Spleen (tissue), 11 donors: ENCODE data around the gene RAB3IL1. TPM values are rescaled to one million over a fixed set of nuclear protein-coding genes. Genes with fewer than 3 reads are reported as not detected.

Experiments
- DNase-seq: peaks from one replicate; pipeline ENCODE4 v3.0.0-alpha.2; 2020
- H3K27ac ChIP-seq, 8 donors: fragments of 200-600 bp; sonication (generic) in 7 of 8; 1 replicate in 4 of 8; 2 replicates in 4 of 8; pipeline versions ENCODE4 v1.5.0 to v1.8.0; 2016 to 2021; ENCODE audit warnings: inconsistent platforms in 4 of 8, mild to moderate bottlenecking in 4 of 8, moderate library complexity in 1 of 8
- H3K27me3 ChIP-seq, 7 donors: fragments of 200-600 bp; sonication (generic) in 6 of 7; replicated peaks in 1 of 7; 1 replicate in 4 of 7; 2 replicates in 3 of 7; pipeline versions ENCODE4 v1.5.0 to v1.8.0; 2016 to 2021; ENCODE audit warnings: inconsistent platforms in 3 of 7, mild to moderate bottlenecking in 1 of 7
- H3K36me3 ChIP-seq, 6 donors: fragments of 200-600 bp; sonication (generic) in 5 of 6; 1 replicate in 4 of 6; 2 replicates in 2 of 6; pipeline versions ENCODE4 v1.5.0 to v1.8.0; 2016 to 2021; ENCODE audit warnings: inconsistent platforms in 2 of 6
- H3K4me1 ChIP-seq, 6 donors: fragments of 200-600 bp; sonication (generic) in 5 of 6; 1 replicate in 3 of 6; 2 replicates in 3 of 6; pipeline versions ENCODE4 v1.5.0 to v1.8.0; 2016 to 2021; ENCODE audit warnings: inconsistent platforms in 3 of 6
- H3K4me3 ChIP-seq, 8 donors: fragments of 200-600 bp; sonication (generic) in 7 of 8; 1 replicate in 4 of 8; 2 replicates in 4 of 8; pipeline versions ENCODE4 v1.5.0 to v1.8.0; 2016 to 2021; ENCODE audit warnings: inconsistent platforms in 4 of 8, mild to moderate bottlenecking in 4 of 8, moderate library complexity in 2 of 8
- H3K9me3 ChIP-seq, 8 donors: fragments of 200-600 bp; sonication (generic) in 7 of 8; 1 replicate in 4 of 8; 2 replicates in 4 of 8; pipeline versions ENCODE4 v1.5.0 to v1.8.0; 2016 to 2021; ENCODE audit warnings: inconsistent platforms in 4 of 8
- POLR2A ChIP-seq, 3 donors: fragments of 450-650 bp; IDR thresholded peaks; one replicate each; pipeline ENCODE4 v1.5.1; 2017; ENCODE audit warnings: antibody characterized with exemption in 3 of 3, mild to moderate bottlenecking in 1 of 3
- POLR2AphosphoS5 ChIP-seq, 3 donors: sonication (generic); formaldehyde crosslinking; IDR thresholded peaks; one replicate each; pipeline ENCODE4 v1.5.1; 2017; ENCODE audit warnings: antibody characterized with exemption in 3 of 3
- WGBS, 5 donors: extraction: QIAGEN DNeasy Blood & Tissue Kit in 3 of 5; methylation state at CpG; one replicate each; pipeline versions ENCODE4 v1.1.5 to v1.1.7; 2013 to 2018; 5-methylcytosine and 5-hydroxymethylcytosine counted together
- intact Hi-C: fragments of 100-400 bp; cut with DNase I; formaldehyde crosslinking; loops from one replicate; pipeline ENCODE4 v1.15.0; 2023; ENCODE audit warnings: low total_unique reads
- polyA plus RNA-seq, 3 donors: library from polyadenylated mRNA; stranded (reverse); fragments of 200-250 nt; gene quantifications; one replicate each; pipeline ENCODE4 v1.2.1, GENCODE V29; 2013
- total RNA-seq, 7 donors: library from RNA; depleted of rRNA in 3 of 7; stranded (reverse); fragments of >200 nt in 3 of 7; fragmentation: NEBNext Ultra II Directional in 4 of 7; extraction: Animal tissue kit (Norgen Biotek cat#: 25700) in 4 of 7; gene quantifications; one replicate each; pipeline versions ENCODE4 v1.1.0 to v1.2.1, GENCODE V29; 2016 to 2021
- TF ChIP-seq, protein P1 (sequence below), 11 experiments: fragments of 200-600 bp in 7 of 11; fragments of 450-650 bp in 4 of 11; sonication (generic) in 4 of 11; IDR thresholded peaks in 8 of 11; conservative IDR thresholded peaks in 3 of 11; 1 replicate in 7 of 11; 2 replicates in 4 of 11; pipeline versions ENCODE4 v1.4.0 to v1.8.0; 2016 to 2021; ENCODE audit warnings: antibody characterized with exemption in 11 of 11, inconsistent platforms in 4 of 11, mild to moderate bottlenecking in 1 of 11
- donor health status: healthy with polysubstance abuse.
- donor health status: DM: no; HTN: no; CAD: no; lungs with moderate emphysema.
- donor health status: DM: no; HTN: no; CAD: no.
- donor health status: Bipolar disorder and iron deficiency.
- donor health status: healthy.
- donor health status: DM: no; HTN: no; CAD: no.
- donor health status: DM: yes; HTN: yes; CAD: no.

The RAB3IL1 gene
- total and polyA plus RNA-seq, 10 donors, result 6.5 to 57.1 (median 34.6) TPM

- WGBS, 5 donors, result 88 to 97% (median 91%) methylated on average over 12 of the region's 12 CpGs
- Histone ChIP-seq H3K36me3 (no peaks in the 10 kb centered on the region), H3K27me3 (peaks cover 0 to 15% (median 0%) of the 10 kb centered on the region in 7 donors), H3K4me1 (peaks cover 14 to 61% (median 36%) of the 10 kb centered on the region in 6 donors), H3K4me3 (no peak overlapping the region), H3K9me3 (no peaks in the 10 kb centered on the region), H3K27ac (peak overlapping the region in 7 of 8 donors; percentile 35 to 73 (median 48))
- intact Hi-C loops, result no loop called here
- TF ChIP-seq POLR2A (IDR thresholded peaks at IDR 0.05) (no peak), POLR2AphosphoS5 (IDR thresholded peaks at IDR 0.05) (no peak)
- TF ChIP-seq, protein P1, sequence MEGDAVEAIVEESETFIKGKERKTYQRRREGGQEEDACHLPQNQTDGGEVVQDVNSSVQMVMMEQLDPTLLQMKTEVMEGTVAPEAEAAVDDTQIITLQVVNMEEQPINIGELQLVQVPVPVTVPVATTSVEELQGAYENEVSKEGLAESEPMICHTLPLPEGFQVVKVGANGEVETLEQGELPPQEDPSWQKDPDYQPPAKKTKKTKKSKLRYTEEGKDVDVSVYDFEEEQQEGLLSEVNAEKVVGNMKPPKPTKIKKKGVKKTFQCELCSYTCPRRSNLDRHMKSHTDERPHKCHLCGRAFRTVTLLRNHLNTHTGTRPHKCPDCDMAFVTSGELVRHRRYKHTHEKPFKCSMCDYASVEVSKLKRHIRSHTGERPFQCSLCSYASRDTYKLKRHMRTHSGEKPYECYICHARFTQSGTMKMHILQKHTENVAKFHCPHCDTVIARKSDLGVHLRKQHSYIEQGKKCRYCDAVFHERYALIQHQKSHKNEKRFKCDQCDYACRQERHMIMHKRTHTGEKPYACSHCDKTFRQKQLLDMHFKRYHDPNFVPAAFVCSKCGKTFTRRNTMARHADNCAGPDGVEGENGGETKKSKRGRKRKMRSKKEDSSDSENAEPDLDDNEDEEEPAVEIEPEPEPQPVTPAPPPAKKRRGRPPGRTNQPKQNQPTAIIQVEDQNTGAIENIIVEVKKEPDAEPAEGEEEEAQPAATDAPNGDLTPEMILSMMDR (IDR thresholded peaks at IDR 0.05 in 8 of 11, conservative IDR thresholded peaks at IDR 0.05 in 3 of 11), result no peak
- DNase-seq, result no peak
These were observed 28.8 kb downstream of the RAB3IL1 start for GRCh38 chr11:61888590-61888989.

DNA sequence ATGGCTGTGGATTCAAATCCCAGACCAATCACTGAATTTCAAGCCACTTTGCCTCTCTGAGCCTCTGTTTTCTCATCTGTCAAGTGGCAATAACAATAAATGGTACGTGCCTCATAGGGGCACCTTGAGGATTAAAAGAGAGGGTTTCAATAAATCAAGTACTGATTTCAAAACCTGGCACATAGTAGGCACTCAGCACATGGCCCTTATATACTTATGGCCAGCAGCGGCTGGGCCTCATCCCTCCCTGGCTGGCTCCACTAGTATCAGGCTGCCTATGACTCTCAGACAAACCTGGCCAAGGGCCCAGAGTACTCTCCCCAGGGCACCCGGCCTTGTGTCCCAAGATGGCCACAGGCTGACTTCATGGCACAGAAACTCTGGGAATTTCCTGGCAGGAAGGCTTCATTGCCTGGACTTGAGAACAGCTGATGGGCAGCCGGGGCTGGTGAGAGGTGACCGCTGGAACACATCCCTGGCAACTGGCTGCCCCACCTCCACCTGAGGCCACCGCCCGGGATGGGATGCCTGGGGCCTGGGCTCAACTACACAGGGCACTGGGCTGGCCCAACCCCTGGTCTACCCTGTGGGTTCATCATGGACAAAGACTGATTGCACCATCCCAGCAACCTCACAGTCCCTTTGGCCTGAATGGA is 29.4 kb downstream of the RAB3IL1 start:
- 64 to 90% (median 76%) methylated on average over 4 to 7 of the region's 7 CpGs for WGBS, 5 donors
- Histone ChIP-seq H3K27me3 (peaks cover 0 to 15% (median 0%) of the 10 kb centered on the region in 7 donors), H3K27ac (peak overlapping the region in 7 of 8 donors; percentile 35 to 73 (median 48)), H3K36me3 (no peaks in the 10 kb centered on the region), H3K4me1 (peaks cover 14 to 56% (median 36%) of the 10 kb centered on the region in 6 donors), H3K9me3 (no peaks in the 10 kb centered on the region), H3K4me3 (no peak overlapping the region)
- DNase-seq, result no peak
- peak; percentile 48 to 65 (median 64) for TF ChIP-seq POLR2AphosphoS5 (IDR thresholded peaks at IDR 0.05)
- TF ChIP-seq, protein P1 (IDR thresholded peaks at IDR 0.05 in 8 of 11, conservative IDR thresholded peaks at IDR 0.05 in 3 of 11), result no peak
- intact Hi-C loops, result no loop called here

DNA sequence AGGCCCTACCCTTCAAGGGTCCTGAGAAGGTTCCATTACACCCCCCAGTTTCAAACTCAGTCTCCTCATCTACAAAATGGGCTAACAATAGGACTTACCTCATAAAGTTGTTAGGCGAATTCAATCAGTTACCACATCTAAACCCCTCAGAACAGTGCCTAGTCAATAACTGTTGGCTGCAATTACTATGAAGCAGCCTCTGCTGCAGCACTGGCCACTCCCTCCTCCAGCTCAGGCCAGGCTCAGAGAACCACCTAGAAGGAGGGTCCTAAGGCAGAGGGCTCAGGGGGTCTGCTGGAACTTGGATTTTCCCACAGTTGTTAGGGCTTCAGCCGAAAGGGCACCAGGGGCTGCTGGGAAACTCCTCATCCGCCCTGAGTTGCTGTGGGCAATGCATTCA is 30.7 kb downstream of the RAB3IL1 start:
- peaks cover 0 to 10% (median 0%) of the 10 kb centered on the region in 7 donors for H3K27me3 ChIP-seq
- TF ChIP-seq, protein P1 (IDR thresholded peaks at IDR 0.05 in 8 of 11, conservative IDR thresholded peaks at IDR 0.05 in 3 of 11), result no peak
- TF ChIP-seq POLR2AphosphoS5 (IDR thresholded peaks at IDR 0.05), result no peak
- TF ChIP-seq POLR2A (IDR thresholded peaks at IDR 0.05), result no peak
- H3K4me3 ChIP-seq, result no peak overlapping the region
- H3K9me3 ChIP-seq, result no peaks in the 10 kb centered on the region
- H3K36me3 ChIP-seq, result no peaks in the 10 kb centered on the region
- intact Hi-C loops, result no loop called here
- no peak for DNase-seq
- H3K27ac ChIP-seq, result no peak overlapping the region
- peaks cover 14 to 45% (median 29%) of the 10 kb centered on the region in 6 donors for H3K4me1 ChIP-seq
- 92 to 100% (median 97%) methylated on average over 1 to 3 of the region's 3 CpGs for WGBS, 5 donors

DNA sequence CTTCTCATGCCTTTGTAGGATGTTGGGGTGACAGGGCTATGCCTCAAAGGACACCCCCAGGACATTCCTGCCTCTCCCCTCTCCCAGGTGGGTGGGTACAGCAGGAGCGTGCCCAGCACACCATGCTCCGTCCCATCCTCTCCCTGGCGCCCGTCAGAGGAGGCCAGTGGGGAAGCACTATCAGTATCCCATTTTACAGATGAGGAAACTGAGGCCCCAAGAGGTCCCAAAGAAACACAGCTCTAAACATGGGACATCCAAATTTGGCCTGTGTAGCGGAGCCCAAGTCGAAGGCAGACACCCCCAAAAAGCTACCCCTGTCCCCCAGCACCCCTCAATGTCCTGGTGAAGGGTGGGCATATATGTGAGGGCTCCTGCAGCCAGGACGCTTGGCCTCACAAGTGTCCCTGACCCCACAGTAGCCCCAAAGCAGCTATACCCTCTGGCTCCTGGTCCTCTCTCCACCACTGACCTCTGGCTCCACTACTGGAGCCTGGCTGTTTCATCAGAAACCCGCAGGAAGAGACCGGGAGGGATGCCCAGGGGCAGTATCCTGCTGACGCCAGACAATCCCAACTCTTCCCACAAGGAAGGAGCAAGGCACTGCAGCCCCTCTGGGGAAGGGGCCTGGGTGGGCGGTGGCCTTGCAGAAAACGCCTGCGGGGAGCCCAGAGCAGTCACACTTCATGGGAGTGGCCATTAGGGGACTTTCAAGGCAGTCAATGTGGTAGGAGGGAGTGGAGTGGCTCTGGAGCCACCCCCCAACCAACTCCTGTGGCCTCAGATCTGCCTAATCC is 31.4 kb downstream of the RAB3IL1 start:
- intact Hi-C loops, result no loop called here
- no peaks in the 10 kb centered on the region for H3K9me3 ChIP-seq
- H3K4me1 ChIP-seq, result peaks cover 14 to 49% (median 35%) of the 10 kb centered on the region in 6 donors
- no peak for DNase-seq
- H3K4me3 ChIP-seq, result no peak overlapping the region
- TF ChIP-seq, protein P1 (IDR thresholded peaks at IDR 0.05 in 8 of 11, conservative IDR thresholded peaks at IDR 0.05 in 3 of 11), result no peak
- TF ChIP-seq POLR2A (IDR thresholded peaks at IDR 0.05), result no peak
- TF ChIP-seq POLR2AphosphoS5 (IDR thresholded peaks at IDR 0.05), result no peak
- no peak overlapping the region for H3K27ac ChIP-seq
- peaks cover 0 to 8% (median 0%) of the 10 kb centered on the region in 7 donors for H3K27me3 ChIP-seq
- H3K36me3 ChIP-seq, result no peaks in the 10 kb centered on the region
- 89 to 94% (median 94%) methylated on average over 6 to 13 of the region's 13 CpGs for WGBS, 5 donors
